Activated CD4-positive, alpha-beta memory T cell treated with anti-CD3 and anti-CD28 coated beads, Interleukin-2, amount 10 ng/mL, durations not matched to agents 7 days and 5 days (primary cell): ENCODE measurements around the gene IRF5. TPM values are rescaled to one million over a fixed set of nuclear protein-coding genes. Genes with fewer than 3 reads are reported as not detected.

Experiments
- CTCF ChIA-PET: fragments of 350-600 bp; sonication (Branson Sonifier 250); formaldehyde crosslinking; loops from one replicate; lab custom pipeline; 2021; ENCODE audit warnings: antibody characterized with exemption, inconsistent platforms; lab: Charles Lee
- POLR2A ChIA-PET: fragments of 350-600 bp; sonication (Branson Sonifier 250); formaldehyde crosslinking; loops from one replicate; lab custom pipeline; 2021; ENCODE audit warnings: antibody characterized with exemption; lab: Charles Lee
- DNase-seq: peaks from one replicate; pipeline ENCODE4 v3.0.0-alpha.2; 2020
- H3K27ac Mint-ChIP-seq: one replicate; pipeline ENCODE4 v1.8.0; 2021; ENCODE audit warnings: mild to moderate bottlenecking, mixed read lengths
- H3K27me3 Mint-ChIP-seq: one replicate; pipeline ENCODE4 v1.8.0; 2021; ENCODE audit warnings: mixed read lengths
- H3K36me3 Mint-ChIP-seq: one replicate; pipeline ENCODE4 v1.8.0; 2021; ENCODE audit warnings: low read depth, mixed read lengths
- H3K4me1 Mint-ChIP-seq: one replicate; pipeline ENCODE4 v1.8.0; 2021; ENCODE audit warnings: mixed read lengths
- H3K4me3 Mint-ChIP-seq: one replicate; pipeline ENCODE4 v1.8.0; 2021; ENCODE audit warnings: mild to moderate bottlenecking, mixed read lengths
- H3K9me3 Mint-ChIP-seq: one replicate; pipeline ENCODE4 v1.8.0; 2021; ENCODE audit warnings: mixed read lengths
- total RNA-seq, 2 experiments: library from RNA; stranded (reverse); gene quantifications; one replicate each; pipeline ENCODE4 v1.2.3, GENCODE V29; 2021

IRF5 gene
- total RNA-seq, 2 experiments from 2014 or later: 25.5 to 28.6 TPM

- H3K27ac Mint-ChIP-seq: peak overlapping the region; percentile 3
- no peaks in the 10 kb centered on the region for H3K4me1 Mint-ChIP-seq
- H3K4me3 Mint-ChIP-seq: no peak overlapping the region
- peaks cover 52% of the 10 kb centered on the region for H3K36me3 Mint-ChIP-seq
- no peaks in the 10 kb centered on the region for H3K27me3 Mint-ChIP-seq
- CTCF ChIA-PET: no interaction called here
- H3K9me3 Mint-ChIP-seq: no peaks in the 10 kb centered on the region
- POLR2A ChIA-PET: interaction anchor here (1.0 to 2.2 kb wide), 2 partner anchors 11 to 103 kb away, joined by 3 to 5 read pairs; partner anchors contain the start of gene TNPO3
- no peak for DNase-seq
These were observed 13.6 kb downstream of the IRF5 start for GRCh38 chr7:128951296-128951695.

GRCh38 chr7:128954150-128954549 is 16.4 kb downstream of the IRF5 start:
- POLR2A ChIA-PET: interaction anchor here (0.8 kb wide), 1 partner anchor 8 kb away, joined by 5 read pairs; no protein-coding TSS in a partner anchor

GRCh38 chr7:128954830-128955802 is 17.4 kb downstream of the IRF5 start:
- Mint-ChIP-seq H3K27me3 (no peaks in the 10 kb centered on the region), H3K27ac (no peak overlapping the region), H3K36me3 (peaks cover 69% of the 10 kb centered on the region), H3K4me1 (no peaks in the 10 kb centered on the region), H3K9me3 (no peaks in the 10 kb centered on the region), H3K4me3 (no peak overlapping the region)
- DNase-seq: no peak
- CTCF ChIA-PET: interaction anchor here (0.9 kb wide), 1 partner anchor 209 kb away, joined by 4 read pairs; no protein-coding TSS in a partner anchor
- POLR2A ChIA-PET: interaction anchor here (1.1 kb wide), 1 partner anchor 58 kb away, joined by 3 read pairs; no protein-coding TSS in a partner anchor

More at GRCh38 chr7:128954150-128954549, 16.4 kb downstream of the IRF5 start:
- H3K9me3 Mint-ChIP-seq: no peaks in the 10 kb centered on the region
- H3K27ac Mint-ChIP-seq: no peak overlapping the region
- H3K27me3 Mint-ChIP-seq: no peaks in the 10 kb centered on the region
- CTCF ChIA-PET: interaction anchor here (0.6 kb wide), 1 partner anchor 1005 kb away, joined by 3 read pairs; no protein-coding TSS in a partner anchor
- no peaks in the 10 kb centered on the region for H3K4me1 Mint-ChIP-seq
- H3K36me3 Mint-ChIP-seq: peaks cover 66% of the 10 kb centered on the region
- no peak for DNase-seq
- H3K4me3 Mint-ChIP-seq: no peak overlapping the region

GRCh38 chr7:128955981-128956380 is 18.3 kb downstream of the IRF5 start:
- no peaks in the 10 kb centered on the region for H3K4me1 Mint-ChIP-seq
- H3K9me3 Mint-ChIP-seq: no peaks in the 10 kb centered on the region
- peaks cover 65% of the 10 kb centered on the region for H3K36me3 Mint-ChIP-seq
- DNase-seq: no peak
- no peaks in the 10 kb centered on the region for H3K27me3 Mint-ChIP-seq
- no peak overlapping the region for H3K4me3 Mint-ChIP-seq
- ChIA-PET CTCF (interaction anchor here (0.9 to 2.8 kb wide), 3 partner anchors 9 to 208 kb away, joined by 4 to 8 read pairs (median 4); no protein-coding TSS in a partner anchor), POLR2A (interaction anchor here (1.1 kb wide), 1 partner anchor 14 kb away, joined by 4 read pairs; no protein-coding TSS in a partner anchor)
- no peak overlapping the region for H3K27ac Mint-ChIP-seq

- Mint-ChIP-seq H3K27me3 (no peaks in the 10 kb centered on the region), H3K4me1 (peaks cover 16% of the 10 kb centered on the region), H3K27ac (no peak overlapping the region), H3K36me3 (peaks cover 66% of the 10 kb centered on the region), H3K4me3 (no peak overlapping the region), H3K9me3 (no peaks in the 10 kb centered on the region)
- no peak for DNase-seq
- CTCF ChIA-PET: interaction anchor here (1.2 kb wide), 1 partner anchor 132 kb away, joined by 3 read pairs; no protein-coding TSS in a partner anchor
- POLR2A ChIA-PET: no interaction called here
These were observed 21.6 kb downstream of the IRF5 start for GRCh38 chr7:128959296-128959695.

- Mint-ChIP-seq H3K4me1 (peaks cover 18% of the 10 kb centered on the region), H3K9me3 (no peaks in the 10 kb centered on the region), H3K36me3 (peaks cover 70% of the 10 kb centered on the region), H3K27me3 (no peaks in the 10 kb centered on the region), H3K27ac (no peak overlapping the region), H3K4me3 (no peak overlapping the region)
- DNase-seq: no peak
- CTCF ChIA-PET: interaction anchor here (0.9 kb wide), 2 partner anchors 13 to 14 kb away, joined by 3 to 4 read pairs; no protein-coding TSS in a partner anchor
- POLR2A ChIA-PET: no interaction called here
These were observed 23.4 kb downstream of the IRF5 start for GRCh38 chr7:128961030-128961659.

GRCh38 chr7:128962899-128963298 is 25.2 kb downstream of the IRF5 start:
- no peak overlapping the region for H3K27ac Mint-ChIP-seq

GRCh38 chr7:128963327-128963757 is 25.6 kb downstream of the IRF5 start:
- CTCF ChIA-PET: no interaction called here
- Mint-ChIP-seq H3K9me3 (no peaks in the 10 kb centered on the region), H3K4me1 (peaks cover 18% of the 10 kb centered on the region), H3K27me3 (no peaks in the 10 kb centered on the region), H3K4me3 (no peak overlapping the region), H3K27ac (no peak overlapping the region), H3K36me3 (peaks cover 64% of the 10 kb centered on the region)
- POLR2A ChIA-PET: interaction anchor here (1.4 to 1.5 kb wide), 2 partner anchors 10 to 91 kb away, joined by 5 read pairs; no protein-coding TSS in a partner anchor
- DNase-seq: no peak

More at GRCh38 chr7:128962899-128963298, 25.2 kb downstream of the IRF5 start:
- Mint-ChIP-seq H3K36me3 (peaks cover 65% of the 10 kb centered on the region), H3K4me1 (peaks cover 18% of the 10 kb centered on the region), H3K9me3 (no peaks in the 10 kb centered on the region), H3K27me3 (no peaks in the 10 kb centered on the region), H3K4me3 (no peak overlapping the region)
- CTCF ChIA-PET: no interaction called here
- no peak for DNase-seq
- POLR2A ChIA-PET: interaction anchor here (1.4 to 1.5 kb wide), 2 partner anchors 9 to 91 kb away, joined by 5 read pairs; no protein-coding TSS in a partner anchor

- Mint-ChIP-seq H3K36me3 (peaks cover 63% of the 10 kb centered on the region), H3K4me1 (peaks cover 5% of the 10 kb centered on the region), H3K9me3 (no peaks in the 10 kb centered on the region), H3K4me3 (no peak overlapping the region), H3K27me3 (no peaks in the 10 kb centered on the region), H3K27ac (no peak overlapping the region)
- CTCF ChIA-PET: interaction anchor here (1.2 kb wide), 1 partner anchor 195 kb away, joined by 3 read pairs; no protein-coding TSS in a partner anchor
- no peak for DNase-seq
- POLR2A ChIA-PET: no interaction called here
These were observed 30.9 kb downstream of the IRF5 start for GRCh38 chr7:128968624-128969023.

GRCh38 chr7:128974241-128974934 is 36.7 kb downstream of the IRF5 start:
- no peaks in the 10 kb centered on the region for H3K27me3 Mint-ChIP-seq
- H3K36me3 Mint-ChIP-seq: peaks cover 57% of the 10 kb centered on the region
- ChIA-PET POLR2A (interaction anchor here (1.0 to 1.2 kb wide), 2 partner anchors 41 to 80 kb away, joined by 3 read pairs; no protein-coding TSS in a partner anchor), CTCF (no interaction called here)
- no peak for DNase-seq
- no peaks in the 10 kb centered on the region for H3K9me3 Mint-ChIP-seq
- no peak overlapping the region for H3K27ac Mint-ChIP-seq
- H3K4me3 Mint-ChIP-seq: no peak overlapping the region
- no peaks in the 10 kb centered on the region for H3K4me1 Mint-ChIP-seq

- POLR2A ChIA-PET: interaction anchor here (0.7 kb wide), 1 partner anchor 1223 kb away, joined by 3 read pairs; no protein-coding TSS in a partner anchor
- CTCF ChIA-PET: interaction anchor here (1.3 kb wide), 1 partner anchor 315 kb away, joined by 3 read pairs; no protein-coding TSS in a partner anchor
- peaks cover 67% of the 10 kb centered on the region for H3K36me3 Mint-ChIP-seq
- DNase-seq: no peak
- no peak overlapping the region for H3K27ac Mint-ChIP-seq
- no peaks in the 10 kb centered on the region for H3K27me3 Mint-ChIP-seq
- no peak overlapping the region for H3K4me3 Mint-ChIP-seq
- H3K4me1 Mint-ChIP-seq: no peaks in the 10 kb centered on the region
- H3K9me3 Mint-ChIP-seq: no peaks in the 10 kb centered on the region
These were observed 44.4 kb downstream of the IRF5 start for GRCh38 chr7:128982105-128982504.

- Mint-ChIP-seq H3K4me1 (no peaks in the 10 kb centered on the region), H3K9me3 (no peaks in the 10 kb centered on the region), H3K27me3 (no peaks in the 10 kb centered on the region), H3K36me3 (peaks cover 63% of the 10 kb centered on the region), H3K4me3 (no peak overlapping the region), H3K27ac (no peak overlapping the region)
- CTCF ChIA-PET: interaction anchor here (1.3 kb wide), 1 partner anchor 9 kb away, joined by 3 read pairs; no protein-coding TSS in a partner anchor
- POLR2A ChIA-PET: no interaction called here
- no peak for DNase-seq
These were observed 47.9 kb downstream of the IRF5 start for GRCh38 chr7:128985660-128986059.
